Ramos (cell line): ENCODE measurements around the gene FXR2.

Experiments
- in situ Hi-C: fragments of 300-500 bp; cut with MboI; formaldehyde crosslinking; loops from one replicate; pipeline ENCODE4 v1.14.3; 2022; ENCODE audit warnings: low sequenced_read_pairs; ENCODE audit not compliant: unreplicated experiment

The FXR2 gene

DNA sequence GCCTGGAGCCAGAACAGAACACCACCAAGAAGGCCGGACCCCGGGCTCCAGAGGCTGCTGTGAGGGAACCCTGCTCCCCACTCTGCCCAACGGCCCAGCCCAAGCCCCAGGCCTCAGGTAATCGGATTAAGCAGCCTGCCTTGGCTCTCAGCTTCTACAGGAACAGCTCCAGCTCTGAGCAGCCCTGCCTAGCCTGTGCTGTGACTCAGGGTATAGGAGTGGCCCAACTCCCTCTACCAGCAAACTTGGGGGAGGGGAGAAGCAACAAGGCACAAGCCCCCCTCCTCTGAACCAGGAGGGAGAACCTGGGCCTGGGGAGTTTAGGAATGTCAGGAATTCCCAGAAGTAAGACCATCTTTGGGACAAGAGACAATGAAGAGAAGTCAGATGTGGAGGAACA is 24.0 kb downstream of the FXR2 start:
- in situ Hi-C loops: no loop called here

- in situ Hi-C loops: no loop called here
Measured at GRCh38 chr17:7589891-7590691, 24.6 kb downstream of the FXR2 start, which contains the start of gene SOX15. SOX15 (minus strand) TSS chr17:7590094; CDS start chr17:7589676, 418 bp downstream.

DNA sequence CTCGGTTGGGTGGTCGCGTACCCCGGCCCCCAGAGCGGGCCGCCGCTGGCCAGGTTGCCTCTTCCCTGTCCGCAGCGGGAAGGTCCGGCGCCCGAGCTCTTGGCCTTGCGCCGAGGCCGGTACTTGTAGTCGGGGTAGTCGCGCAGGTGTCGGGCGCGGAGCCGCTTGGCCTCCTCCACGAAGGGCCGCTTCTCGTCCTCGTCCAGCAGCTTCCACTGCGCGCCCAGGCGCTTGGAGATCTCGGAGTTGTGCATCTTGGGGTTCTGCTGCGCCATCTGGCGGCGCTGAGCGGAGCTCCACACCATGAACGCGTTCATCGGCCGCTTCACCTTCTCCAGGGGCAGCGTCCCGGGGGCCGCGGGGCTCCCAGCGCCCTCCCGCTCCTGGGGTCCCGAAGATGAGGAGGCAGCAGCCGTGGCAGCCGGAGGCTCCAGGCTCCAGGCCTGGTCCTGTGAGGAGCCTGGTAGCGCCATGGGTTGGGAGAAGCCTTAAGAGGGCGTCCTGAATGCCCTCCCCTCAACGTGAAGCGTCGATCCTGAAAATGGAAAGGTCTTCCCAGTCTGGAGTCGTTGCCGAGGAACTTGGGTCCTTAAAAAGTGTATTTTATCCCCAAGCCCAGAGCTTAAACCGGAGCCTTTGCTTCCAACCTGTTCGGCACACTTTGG is 25.4 kb downstream of the FXR2 start:
- in situ Hi-C loops: no loop called here

- in situ Hi-C loops: no loop called here
Measured at GRCh38 chr17:7588553-7589203, 26.0 kb downstream of the FXR2 start.

DNA sequence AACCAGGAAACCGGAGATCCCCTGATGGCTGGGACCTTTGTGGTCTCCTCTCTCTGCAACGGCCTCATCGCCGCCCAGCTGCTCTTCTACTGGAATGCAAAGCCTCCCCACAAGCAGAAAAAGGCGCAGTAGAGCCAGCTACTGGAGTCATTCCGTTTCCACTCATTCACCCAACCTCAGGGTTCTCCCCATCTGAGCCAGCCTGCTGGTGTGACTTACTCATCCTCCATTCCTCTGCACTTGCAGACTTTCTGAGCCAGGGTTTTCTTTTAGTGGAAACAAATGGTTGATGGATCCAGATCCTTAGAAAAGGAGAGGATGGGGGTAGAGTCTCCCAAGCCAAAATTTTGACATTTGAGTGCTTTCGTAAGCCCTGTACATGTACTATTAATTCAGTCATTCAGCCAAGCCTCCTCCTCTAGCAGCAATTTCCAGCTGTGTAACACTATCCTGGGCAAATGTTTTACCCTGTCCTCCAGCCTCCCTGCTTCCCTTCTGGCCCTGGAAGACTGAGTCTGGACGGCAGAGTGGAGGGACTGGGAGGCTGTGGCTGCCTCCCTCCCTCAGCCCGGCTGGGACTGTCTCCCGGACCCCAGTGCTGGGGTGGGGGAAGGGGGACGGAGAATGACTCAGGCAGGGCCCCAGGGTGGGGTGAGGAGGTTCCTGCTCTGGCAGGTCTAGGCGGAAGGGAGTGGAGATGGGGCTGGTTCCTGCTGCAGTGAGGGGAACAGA is 27.1 kb downstream of the FXR2 start:
- in situ Hi-C loops: no loop called here

GRCh38 chr17:7586673-7587419 is 27.9 kb downstream of the FXR2 start:
- in situ Hi-C loops: no loop called here

DNA sequence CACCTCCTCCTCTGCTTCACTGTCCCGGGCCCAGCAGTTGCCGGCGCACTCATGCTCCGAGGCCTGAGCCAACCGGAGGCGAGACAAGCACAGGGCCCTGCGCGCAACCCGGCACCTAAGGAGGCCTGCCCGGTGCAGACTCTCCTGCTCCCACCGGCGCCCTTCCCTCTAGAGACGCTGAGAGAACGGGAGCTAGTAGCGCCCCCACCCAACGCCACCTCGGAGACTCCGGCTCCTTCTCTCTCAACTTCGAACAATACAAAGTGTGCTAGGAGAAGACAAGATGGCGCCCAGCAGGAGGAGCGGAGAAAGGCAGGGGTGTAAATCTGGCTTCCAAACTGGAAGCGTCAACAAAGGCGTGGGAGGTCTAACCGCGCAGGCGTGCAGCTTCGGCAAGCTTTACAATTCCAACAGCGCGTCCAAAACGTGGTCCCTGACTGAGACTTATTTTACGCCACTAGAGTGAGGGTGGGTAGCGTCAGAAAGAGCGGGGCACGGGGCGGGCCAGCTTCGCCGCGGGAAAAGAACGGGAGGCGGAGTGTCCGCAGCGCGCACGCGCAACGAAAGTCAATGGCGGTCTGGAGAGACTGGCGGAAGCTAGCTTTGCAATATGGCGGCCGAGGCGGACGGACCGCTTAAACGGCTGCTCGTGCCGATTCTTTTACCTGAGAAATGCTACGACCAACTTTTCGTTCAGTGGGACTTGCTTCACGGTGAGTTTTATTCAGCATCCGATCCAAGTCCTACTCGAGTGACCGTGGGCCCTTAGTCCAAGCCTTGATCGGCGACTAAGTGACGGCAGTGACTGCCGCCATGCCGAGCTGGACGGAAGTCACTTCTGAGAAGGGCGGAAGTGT is 31.2 kb downstream of the FXR2 start, which contains the start of gene MPDU1:
TSS of gene MPDU1 (plus strand) at position 600 of the 857 bp plus-strand sequence. CDS start at position 611, 11 bp downstream.
- in situ Hi-C loops: no loop called here

DNA sequence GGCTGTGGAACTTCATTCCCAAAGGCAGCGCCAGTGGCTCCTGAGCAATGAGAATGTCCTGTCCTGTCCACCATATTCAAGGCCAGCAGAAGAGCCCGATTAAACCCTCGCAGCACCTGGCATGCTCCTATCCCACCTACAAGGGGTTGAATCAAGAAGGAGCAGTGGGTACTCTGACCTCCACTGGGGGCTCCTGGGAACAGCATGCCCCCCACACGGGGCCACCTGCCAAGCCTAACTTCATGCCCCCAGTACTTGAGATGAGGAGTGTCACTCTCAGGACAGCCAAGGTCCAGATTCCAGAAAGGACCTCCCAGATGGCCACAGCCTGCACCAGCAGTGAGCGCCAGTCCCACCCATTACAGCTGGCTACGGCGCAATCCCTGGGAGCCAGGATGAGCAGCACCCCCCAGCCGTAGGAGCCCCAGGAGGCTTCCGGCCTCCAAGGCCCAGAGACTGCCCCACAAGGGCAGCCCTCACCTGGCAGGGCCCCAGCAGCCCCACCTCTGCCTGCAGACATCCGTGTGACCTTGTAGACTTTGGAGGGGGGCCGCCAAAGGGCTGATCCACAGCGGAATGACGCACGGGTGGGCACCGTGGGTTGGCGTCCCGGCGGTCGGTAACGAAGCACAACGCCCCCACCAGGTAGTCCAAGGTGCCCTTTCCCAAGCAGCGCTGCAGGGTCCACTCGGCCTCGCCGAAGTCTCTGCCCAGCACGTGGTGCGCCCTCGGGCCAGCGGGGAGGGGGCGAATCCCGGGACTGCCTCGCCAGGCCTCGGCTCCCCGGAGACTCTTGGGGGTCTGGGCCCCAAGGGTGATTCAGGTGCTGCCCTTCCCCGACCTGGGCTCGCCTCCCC is 32.1 kb downstream of the FXR2 start:
- in situ Hi-C loops: no loop called here

DNA sequence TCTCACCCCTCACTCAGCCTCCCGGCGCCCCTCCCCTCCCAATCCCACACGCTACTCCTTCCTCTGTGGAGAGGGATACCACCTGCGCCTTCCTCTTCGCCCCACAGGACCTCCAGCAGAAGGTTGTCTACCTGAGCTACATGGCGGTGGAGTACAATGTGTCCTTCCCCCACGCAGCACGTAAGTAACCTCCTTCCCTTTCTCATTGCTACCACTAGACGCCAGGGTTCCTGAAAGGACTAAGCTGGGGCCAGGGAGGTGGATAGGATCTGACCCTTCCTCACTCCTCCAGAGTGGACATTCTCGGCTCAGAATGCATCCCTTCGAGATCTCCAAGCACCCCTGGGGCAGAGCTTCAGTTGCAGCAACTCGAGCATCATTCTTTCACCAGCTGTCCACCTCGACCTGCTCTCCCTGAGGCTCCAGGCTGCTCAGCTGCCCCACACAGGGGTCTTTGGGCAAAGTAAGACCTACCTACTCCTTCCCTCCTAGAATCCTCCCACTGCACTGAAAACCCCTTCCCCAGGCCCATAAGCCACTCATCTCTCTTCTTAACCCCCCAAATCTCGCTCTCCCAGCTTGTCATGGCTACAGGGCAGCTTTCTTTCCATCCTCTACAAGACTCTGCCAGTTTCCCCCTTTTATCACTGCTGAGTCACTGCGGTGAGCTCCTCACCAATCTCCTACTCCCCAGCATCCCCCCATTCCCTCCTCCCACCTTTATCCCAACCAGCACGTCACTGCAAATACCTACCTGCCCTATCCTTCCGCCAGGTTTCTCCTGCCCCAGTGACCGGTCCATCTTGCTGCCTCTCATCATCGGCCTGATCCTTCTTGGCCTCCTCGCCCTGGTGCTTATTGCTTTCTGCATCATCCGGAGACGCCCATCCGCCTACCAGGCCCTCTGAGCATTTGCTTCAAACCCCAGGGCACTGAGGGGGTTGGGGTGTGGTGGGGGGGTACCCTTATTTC is 33.8 kb downstream of the FXR2 start:
- in situ Hi-C loops: no loop called here

GRCh38 chr17:7579834-7580603 is 34.7 kb downstream of the FXR2 start:
- in situ Hi-C loops: no loop called here

DNA sequence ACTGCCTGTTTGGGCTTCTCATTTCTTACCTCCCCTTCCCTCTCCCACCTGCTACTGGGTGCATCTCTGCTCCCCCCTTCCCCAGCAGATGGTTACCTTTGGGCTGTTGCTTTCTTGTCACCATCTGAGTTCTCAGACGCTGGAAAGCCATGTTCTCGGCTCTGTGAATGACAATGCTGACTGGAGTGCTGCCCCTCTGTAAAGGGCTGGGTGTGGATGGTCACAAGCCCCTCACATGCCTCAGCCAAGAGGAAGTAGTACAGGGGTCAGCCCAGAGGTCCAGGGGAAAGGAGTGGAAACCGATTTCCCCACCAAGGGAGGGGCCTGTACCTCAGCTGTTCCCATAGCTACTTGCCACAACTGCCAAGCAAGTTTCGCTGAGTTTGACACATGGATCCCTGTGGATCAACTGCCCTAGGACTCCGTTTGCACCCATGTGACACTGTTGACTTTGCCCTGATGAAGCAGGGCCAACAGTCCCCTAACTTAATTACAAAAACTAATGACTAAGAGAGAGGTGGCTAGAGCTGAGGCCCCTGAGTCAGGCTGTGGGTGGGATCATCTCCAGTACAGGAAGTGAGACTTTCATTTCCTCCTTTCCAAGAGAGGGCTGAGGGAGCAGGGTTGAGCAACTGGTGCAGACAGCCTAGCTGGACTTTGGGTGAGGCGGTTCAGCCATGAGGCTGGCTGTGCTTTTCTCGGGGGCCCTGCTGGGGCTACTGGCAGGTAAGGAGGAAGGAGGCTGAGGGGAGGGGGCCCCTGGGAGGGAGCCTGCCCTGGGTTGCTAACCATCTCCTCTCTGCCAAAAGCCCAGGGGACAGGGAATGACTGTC is 35.5 kb downstream of the FXR2 start, which contains the start of gene CD68:
TSS of gene CD68 (plus strand) at position 638 of the 833 bp plus-strand sequence. CDS start at position 678, 40 bp downstream.
- in situ Hi-C loops: no loop called here

- in situ Hi-C loops: no loop called here
Measured at GRCh38 chr17:7577327-7578199, 37.1 kb downstream of the FXR2 start.

DNA sequence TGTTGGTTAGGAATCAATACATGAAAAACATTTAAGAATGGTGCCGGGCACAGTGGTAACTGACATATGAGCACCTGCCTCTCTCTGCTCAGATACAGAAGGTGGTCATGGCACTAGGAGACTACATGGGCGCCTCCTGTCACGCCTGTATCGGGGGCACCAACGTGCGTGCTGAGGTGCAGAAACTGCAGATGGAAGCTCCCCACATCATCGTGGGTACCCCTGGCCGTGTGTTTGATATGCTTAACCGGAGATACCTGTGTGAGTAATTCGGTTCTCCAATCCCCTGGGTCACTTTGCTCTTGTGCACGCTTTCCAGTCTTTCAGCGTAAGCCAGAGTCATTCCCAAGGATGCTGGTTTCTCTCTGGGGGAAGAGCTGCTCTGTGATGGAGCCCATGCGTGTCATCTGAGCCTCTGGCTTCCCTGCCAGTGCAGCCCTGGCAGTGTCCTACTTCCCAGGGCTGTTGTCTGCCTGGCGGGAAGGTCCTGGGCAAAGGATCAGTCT is 38.2 kb downstream of the FXR2 start:
- in situ Hi-C loops: no loop called here

GRCh38 chr17:7575959-7576358 is 38.7 kb downstream of the FXR2 start:
- in situ Hi-C loops: no loop called here
